Activated CD4-positive, alpha-beta T cell treated with anti-CD3 and anti-CD28 coated beads for 1 hour (primary cell): Measurements from ENCODE around the gene FOXO6.

Experiments
- DNase-seq: peaks from one replicate; pipeline ENCODE4 v3.0.0-alpha.2; 2020

Gene FOXO6

GRCh38 chr1:41428738-41429640 lies 67.8 kb downstream of the FOXO6 start:
- no peak for DNase-seq

GRCh38 chr1:41429641-41430035 lies 68.4 kb downstream of the FOXO6 start:
- DNase-seq: no peak

GRCh38 chr1:41430069-41430468 lies 68.8 kb downstream of the FOXO6 start:
- no peak for DNase-seq

- no peak for DNase-seq
Measured at GRCh38 chr1:41430582-41430981, 69.3 kb downstream of the FOXO6 start.

GRCh38 chr1:41431490-41432350 lies 70.5 kb downstream of the FOXO6 start:
- no peak for DNase-seq
